ENCODE measurements around the gene ALPI.

ALPI gene

GRCh38 chr2:232489516-232490220 is 33.7 kb downstream of the ALPI start:
- DNase-seq (ENCODE audit: low spot score in 2 of 2) (no peak), ATAC-seq (replicated peaks; ENCODE audit: extremely low read depth, poor library complexity, severe bottlenecking) (no peak)
- Mint-ChIP-seq H3K27me3 (peaks cover 65% of the 10 kb centered on the region), H3K4me1 (no peaks in the 10 kb centered on the region), H3K9me3 (no peaks in the 10 kb centered on the region), H3K36me3 (ENCODE audit: insufficient read depth) (peaks cover 4% of the 10 kb centered on the region), H3K4me3 (no peak overlapping the region), H3K27ac (ENCODE audit: low read depth) (no peak overlapping the region)

GRCh38 chr2:232490221-232491138 is 34.5 kb downstream of the ALPI start:
- Mint-ChIP-seq H3K9me3 (no peaks in the 10 kb centered on the region), H3K36me3 (ENCODE audit: insufficient read depth) (peaks cover 4% of the 10 kb centered on the region), H3K27me3 (peaks cover 57% of the 10 kb centered on the region), H3K4me1 (no peaks in the 10 kb centered on the region), H3K4me3 (no peak overlapping the region), H3K27ac (ENCODE audit: low read depth) (no peak overlapping the region)
- ATAC-seq (replicated peaks; ENCODE audit: extremely low read depth, poor library complexity, severe bottlenecking) (no peak), DNase-seq (ENCODE audit: low spot score in 2 of 2) (no peak)

GRCh38 chr2:232491139-232491780 is 35.3 kb downstream of the ALPI start:
- Mint-ChIP-seq H3K4me3 (no peak overlapping the region), H3K4me1 (no peaks in the 10 kb centered on the region), H3K36me3 (ENCODE audit: insufficient read depth) (peaks cover 4% of the 10 kb centered on the region), H3K9me3 (no peaks in the 10 kb centered on the region), H3K27me3 (peaks cover 53% of the 10 kb centered on the region), H3K27ac (ENCODE audit: low read depth) (no peak overlapping the region)
- ATAC-seq (replicated peaks; ENCODE audit: extremely low read depth, poor library complexity, severe bottlenecking) (no peak), DNase-seq (ENCODE audit: low spot score in 2 of 2) (no peak)

GRCh38 chr2:232492236-232492848 is 36.4 kb downstream of the ALPI start:
- ATAC-seq (replicated peaks; ENCODE audit: extremely low read depth, poor library complexity, severe bottlenecking) = no peak
- H3K4me3 Mint-ChIP-seq = no peak overlapping the region

GRCh38 chr2:232492963-232493700 is 37.2 kb downstream of the ALPI start:
- ATAC-seq (replicated peaks; ENCODE audit: extremely low read depth, poor library complexity, severe bottlenecking) = no peak
- Mint-ChIP-seq H3K4me1 (no peaks in the 10 kb centered on the region), H3K27me3 (peaks cover 53% of the 10 kb centered on the region), H3K27ac (ENCODE audit: low read depth) (no peak overlapping the region), H3K36me3 (ENCODE audit: insufficient read depth) (peaks cover 4% of the 10 kb centered on the region), H3K9me3 (no peaks in the 10 kb centered on the region), H3K4me3 (no peak overlapping the region)
- DNase-seq (ENCODE audit: low spot score in 2 of 2) = no peak

More at GRCh38 chr2:232492236-232492848, 36.4 kb downstream of the ALPI start:
- H3K4me1 Mint-ChIP-seq = no peaks in the 10 kb centered on the region
- no peak for DNase-seq (ENCODE audit: low spot score in 2 of 2)
- H3K27ac Mint-ChIP-seq (ENCODE audit: low read depth) = no peak overlapping the region
- H3K27me3 Mint-ChIP-seq = peaks cover 53% of the 10 kb centered on the region
- peaks cover 4% of the 10 kb centered on the region for H3K36me3 Mint-ChIP-seq (ENCODE audit: insufficient read depth)
- no peaks in the 10 kb centered on the region for H3K9me3 Mint-ChIP-seq

GRCh38 chr2:232493701-232494474 is 37.9 kb downstream of the ALPI start:
- H3K27me3 Mint-ChIP-seq = peaks cover 46% of the 10 kb centered on the region
- no peak overlapping the region for H3K27ac Mint-ChIP-seq (ENCODE audit: low read depth)
- peaks cover 3% of the 10 kb centered on the region for H3K36me3 Mint-ChIP-seq (ENCODE audit: insufficient read depth)
- DNase-seq (ENCODE audit: low spot score in 2 of 2) (no peak), ATAC-seq (replicated peaks; ENCODE audit: extremely low read depth, poor library complexity, severe bottlenecking) (no peak)
- no peak overlapping the region for H3K4me3 Mint-ChIP-seq
- no peaks in the 10 kb centered on the region for H3K4me1 Mint-ChIP-seq
- H3K9me3 Mint-ChIP-seq = no peaks in the 10 kb centered on the region

GRCh38 chr2:232494542-232494941 is 38.6 kb downstream of the ALPI start:
- Mint-ChIP-seq H3K4me1 (no peaks in the 10 kb centered on the region), H3K27ac (ENCODE audit: low read depth) (no peak overlapping the region), H3K36me3 (ENCODE audit: insufficient read depth) (peaks cover 2% of the 10 kb centered on the region), H3K27me3 (peaks cover 41% of the 10 kb centered on the region), H3K4me3 (no peak overlapping the region), H3K9me3 (no peaks in the 10 kb centered on the region)
- no peak for ATAC-seq (replicated peaks; ENCODE audit: extremely low read depth, poor library complexity, severe bottlenecking)
- DNase-seq (ENCODE audit: low spot score in 2 of 2) = no peak

GRCh38 chr2:232495292-232495691 is 39.3 kb downstream of the ALPI start:
- no peaks in the 10 kb centered on the region for H3K9me3 Mint-ChIP-seq
- peaks cover 41% of the 10 kb centered on the region for H3K27me3 Mint-ChIP-seq
- H3K27ac Mint-ChIP-seq (ENCODE audit: low read depth) = no peak overlapping the region
- ATAC-seq (replicated peaks; ENCODE audit: extremely low read depth, poor library complexity, severe bottlenecking) (no peak), DNase-seq (ENCODE audit: low spot score in 2 of 2) (no peak)
- no peak overlapping the region for H3K4me3 Mint-ChIP-seq
- no peaks in the 10 kb centered on the region for H3K4me1 Mint-ChIP-seq
- H3K36me3 Mint-ChIP-seq (ENCODE audit: insufficient read depth) = peaks cover 2% of the 10 kb centered on the region

GRCh38 chr2:232496501-232497270 is 40.7 kb downstream of the ALPI start:
- Mint-ChIP-seq H3K4me3 (no peak overlapping the region), H3K27me3 (peaks cover 41% of the 10 kb centered on the region), H3K36me3 (ENCODE audit: insufficient read depth) (peaks cover 2% of the 10 kb centered on the region), H3K4me1 (no peaks in the 10 kb centered on the region), H3K9me3 (no peaks in the 10 kb centered on the region), H3K27ac (ENCODE audit: low read depth) (no peak overlapping the region)
- DNase-seq (ENCODE audit: low spot score in 2 of 2) (no peak), ATAC-seq (replicated peaks; ENCODE audit: extremely low read depth, poor library complexity, severe bottlenecking) (no peak)

- H3K4me3 Mint-ChIP-seq = no peak overlapping the region
- no peak for ATAC-seq (replicated peaks; ENCODE audit: extremely low read depth, poor library complexity, severe bottlenecking)
- DNase-seq (ENCODE audit: low spot score in 2 of 2) = no peak
- no peaks in the 10 kb centered on the region for H3K9me3 Mint-ChIP-seq
- H3K27me3 Mint-ChIP-seq = peaks cover 41% of the 10 kb centered on the region
- H3K4me1 Mint-ChIP-seq = peaks cover 1% of the 10 kb centered on the region
- peaks cover 2% of the 10 kb centered on the region for H3K36me3 Mint-ChIP-seq (ENCODE audit: insufficient read depth)
- no peak overlapping the region for H3K27ac Mint-ChIP-seq (ENCODE audit: low read depth)
These were observed 41.4 kb downstream of the ALPI start for GRCh38 chr2:232497348-232497747.

- H3K27me3 Mint-ChIP-seq = peaks cover 38% of the 10 kb centered on the region
- peaks cover 4% of the 10 kb centered on the region for H3K4me1 Mint-ChIP-seq
- ATAC-seq (replicated peaks; ENCODE audit: extremely low read depth, poor library complexity, severe bottlenecking) (no peak), DNase-seq (ENCODE audit: low spot score in 2 of 2) (no peak)
- H3K4me3 Mint-ChIP-seq = no peak overlapping the region
- H3K9me3 Mint-ChIP-seq = no peaks in the 10 kb centered on the region
- peaks cover 3% of the 10 kb centered on the region for H3K36me3 Mint-ChIP-seq (ENCODE audit: insufficient read depth)
- no peak overlapping the region for H3K27ac Mint-ChIP-seq (ENCODE audit: low read depth)
These were observed 42.5 kb downstream of the ALPI start for GRCh38 chr2:232498452-232498851.
